Ascending aorta (tissue), 2 donors: ENCODE results near the gene CTU1. TPM values are rescaled to one million over a fixed set of nuclear protein-coding genes. Genes with fewer than 3 reads are reported as not detected.

Experiments used
- DNase-seq, 2 donors: peaks; one replicate each; pipeline ENCODE4 v3.0.0-alpha.2; 2019; ENCODE audit warnings: low spot score in 2 of 2
- H3K27ac ChIP-seq, 2 donors: fragments of 200-600 bp; sonication (generic); one replicate each; pipeline ENCODE4 v1.5.1; 2016 to 2017; ENCODE audit warnings: mild to moderate bottlenecking in 1 of 2
- H3K27me3 ChIP-seq: fragments of 200-600 bp; sonication (generic); one replicate; pipeline ENCODE4 v1.5.1; 2017
- H3K36me3 ChIP-seq, 2 donors: fragments of 200-600 bp; sonication (generic); one replicate each; pipeline ENCODE4 v1.5.1; 2016
- H3K4me1 ChIP-seq, 2 donors: fragments of 200-600 bp; sonication (generic); one replicate each; pipeline ENCODE4 v1.5.1; 2016 to 2017; ENCODE audit warnings: mild to moderate bottlenecking in 1 of 2
- H3K4me3 ChIP-seq, 2 donors: fragments of 200-600 bp; sonication (generic); one replicate each; pipeline ENCODE4 v1.5.1; 2016 to 2017; ENCODE audit warnings: mild to moderate bottlenecking in 1 of 2
- H3K9me3 ChIP-seq, 2 donors: fragments of 200-600 bp; sonication (generic); one replicate each; pipeline ENCODE4 v1.5.1; 2016
- CTCF ChIP-seq, 3 experiments: fragments of 200-600 bp in 2 of 3; fragments of 450-650 bp in 1 of 3; sonication (generic) in 2 of 3; IDR thresholded peaks; one replicate each; pipeline ENCODE4 v1.5.1; 2016 to 2019; ENCODE audit warnings: antibody characterized with exemption in 3 of 3, mild to moderate bottlenecking in 1 of 3, moderate library complexity in 1 of 3
- intact Hi-C: fragments of 100-400 bp; cut with DNase I; formaldehyde crosslinking; loops from one replicate; pipeline ENCODE4 v1.15.1; 2023
- total RNA-seq: library from RNA; depleted of rRNA; stranded (reverse); fragments of >200 nt; gene quantifications from one replicate; pipeline ENCODE4 v1.1.0, GENCODE V29; 2016

The CTU1 gene
- total RNA-seq, 1 donor from 2014 or later = 8.9 TPM

GRCh38 chr19:51064534-51065220, 43.5 kb downstream of the CTU1 start, which contains the start of gene KLK13:
TSS of gene KLK13 (minus strand) at chr19:51065092. CDS start at chr19:51065067, 25 bp downstream.
- TF ChIP-seq CTCF (IDR thresholded peaks at IDR 0.05) = no peak
- intact Hi-C loops = no loop called here
- Histone ChIP-seq H3K4me1 (no peaks in the 10 kb centered on the region), H3K9me3 (no peaks in the 10 kb centered on the region), H3K27me3 (no peaks in the 10 kb centered on the region), H3K4me3 (peak within 1 kb of the TSS in 1 of 2 donors; percentile 18), H3K27ac (no peak within 1 kb of the TSS), H3K36me3 (no peaks in the 10 kb centered on the region)
- DNase-seq = no peak

- Histone ChIP-seq H3K4me3 (no peak overlapping the region), H3K36me3 (no peaks in the 10 kb centered on the region), H3K27ac (no peak overlapping the region), H3K27me3 (no peaks in the 10 kb centered on the region), H3K9me3 (no peaks in the 10 kb centered on the region), H3K4me1 (no peaks in the 10 kb centered on the region)
- no peak for TF ChIP-seq CTCF (IDR thresholded peaks at IDR 0.05)
- intact Hi-C loops = no loop called here
- no peak for DNase-seq
These were observed 44.5 kb downstream of the CTU1 start for GRCh38 chr19:51063664-51064063.

- H3K36me3 ChIP-seq = no peaks in the 10 kb centered on the region
- H3K4me1 ChIP-seq = no peaks in the 10 kb centered on the region
- H3K27ac ChIP-seq = no peak overlapping the region
- H3K27me3 ChIP-seq = no peaks in the 10 kb centered on the region
- TF ChIP-seq CTCF (IDR thresholded peaks at IDR 0.05) = no peak
- intact Hi-C loops = no loop called here
- no peaks in the 10 kb centered on the region for H3K9me3 ChIP-seq
- no peak for DNase-seq
- no peak overlapping the region for H3K4me3 ChIP-seq
These were observed 47.2 kb downstream of the CTU1 start for GRCh38 chr19:51060973-51061372.

GRCh38 chr19:51060336-51060735, 47.9 kb downstream of the CTU1 start:
- no peak for DNase-seq
- Histone ChIP-seq H3K27ac (no peak overlapping the region), H3K4me1 (no peaks in the 10 kb centered on the region), H3K27me3 (no peaks in the 10 kb centered on the region), H3K4me3 (no peak overlapping the region), H3K36me3 (no peaks in the 10 kb centered on the region), H3K9me3 (no peaks in the 10 kb centered on the region)
- TF ChIP-seq CTCF (IDR thresholded peaks at IDR 0.05) = no peak
- intact Hi-C loops = no loop called here

GRCh38 chr19:51059715-51060114, 48.5 kb downstream of the CTU1 start:
- no peak for DNase-seq
- no peaks in the 10 kb centered on the region for H3K4me1 ChIP-seq
- no peaks in the 10 kb centered on the region for H3K27me3 ChIP-seq
- no peaks in the 10 kb centered on the region for H3K9me3 ChIP-seq
- H3K36me3 ChIP-seq = no peaks in the 10 kb centered on the region
- intact Hi-C loops = no loop called here
- no peak overlapping the region for H3K4me3 ChIP-seq
- no peak for TF ChIP-seq CTCF (IDR thresholded peaks at IDR 0.05)
- no peak overlapping the region for H3K27ac ChIP-seq
